Naive thymus-derived CD4-positive, alpha-beta T cell (primary cell): ENCODE measurements around the gene TTC33. TPM values are rescaled to one million over a fixed set of nuclear protein-coding genes. Genes with fewer than 3 reads are reported as not detected.

Source experiments
- ATAC-seq: fragments of 150-1000 bp; cut with Tn5 transposase; 2 replicates; pipeline ENCODE4 v1.10.0; 2021; ENCODE audit warnings: mild to moderate bottlenecking, moderate library complexity
- CTCF ChIA-PET: fragments of 350-600 bp; sonication (Branson Sonifier 250); formaldehyde crosslinking; loops from one replicate; lab custom pipeline; 2021; ENCODE audit warnings: antibody characterized with exemption; lab: Charles Lee
- POLR2A ChIA-PET: fragments of 350-600 bp; sonication (Branson Sonifier 250); formaldehyde crosslinking; loops from one replicate; lab custom pipeline; 2021; ENCODE audit warnings: antibody characterized with exemption, inconsistent platforms; lab: Charles Lee
- DNase-seq, 9 donors: peaks; one replicate each; pipeline versions ENCODE4 v3.0.0 to v3.0.0-alpha.2; 2020 to 2022; ENCODE audit warnings: mixed read lengths in 1 of 9
- H3K27ac ChIP-seq: one replicate; pipeline ENCODE4 v1.7.0; 2013; ENCODE audit warnings: mild to moderate bottlenecking, low read depth, low read length, moderate library complexity
- H3K27me3 ChIP-seq, 2 donors: one replicate each; pipeline ENCODE4 v1.7.0; 2013; ENCODE audit warnings: low read length in 2 of 2, mild to moderate bottlenecking in 2 of 2, moderate library complexity in 2 of 2; ENCODE audit not compliant: control insufficient read depth in 2 of 2, insufficient read depth in 2 of 2
- H3K36me3 ChIP-seq, 3 experiments: 1 replicate in 2 of 3; 2 replicates in 1 of 3; pipeline ENCODE4 v1.7.0; 2013; ENCODE audit warnings: low read length in 3 of 3, mild to moderate bottlenecking in 3 of 3, moderate library complexity in 1 of 3; ENCODE audit not compliant: insufficient read depth in 3 of 3, control insufficient read depth in 2 of 3
- H3K4me1 ChIP-seq, 2 donors: one replicate each; pipeline ENCODE4 v1.7.0; 2013; ENCODE audit warnings: low read length in 2 of 2, mild to moderate bottlenecking in 2 of 2, moderate library complexity in 1 of 2; ENCODE audit not compliant: control insufficient read depth in 2 of 2, insufficient read depth in 2 of 2
- H3K4me3 ChIP-seq: 2 replicates; pipeline ENCODE4 v1.7.0; 2013; ENCODE audit warnings: mild to moderate bottlenecking, low read length
- H3K9me3 ChIP-seq, 3 experiments: 1 replicate in 2 of 3; 2 replicates in 1 of 3; pipeline ENCODE4 v1.7.0; 2013; ENCODE audit warnings: low read length in 3 of 3; ENCODE audit not compliant: control insufficient read depth in 2 of 3
- H3K27ac Mint-ChIP-seq, 9 donors: one replicate each; pipeline ENCODE4 v1.8.0; 2020 to 2022; ENCODE audit warnings: mixed read lengths in 9 of 9, mild to moderate bottlenecking in 8 of 9, moderate library complexity in 5 of 9, inconsistent platforms in 2 of 9
- H3K27me3 Mint-ChIP-seq, 5 donors: one replicate each; pipeline ENCODE4 v1.8.0; 2021 to 2022; ENCODE audit warnings: mixed read lengths in 5 of 5, mild to moderate bottlenecking in 1 of 5
- H3K36me3 Mint-ChIP-seq, 5 donors: one replicate each; pipeline ENCODE4 v1.8.0; 2020 to 2022; ENCODE audit warnings: mixed read lengths in 5 of 5, mild to moderate bottlenecking in 3 of 5, inconsistent platforms in 1 of 5
- H3K4me1 Mint-ChIP-seq, 7 donors: one replicate each; pipeline ENCODE4 v1.8.0; 2020 to 2022; ENCODE audit warnings: mixed read lengths in 7 of 7, mild to moderate bottlenecking in 3 of 7, inconsistent platforms in 1 of 7
- H3K4me3 Mint-ChIP-seq, 10 donors: one replicate each; pipeline ENCODE4 v1.8.0; 2020 to 2022; ENCODE audit warnings: mild to moderate bottlenecking in 10 of 10, mixed read lengths in 10 of 10, moderate library complexity in 6 of 10, inconsistent platforms in 2 of 10
- H3K9me3 Mint-ChIP-seq, 11 donors: one replicate each; pipeline ENCODE4 v1.8.0; 2020 to 2022; ENCODE audit warnings: mixed read lengths in 11 of 11, mild to moderate bottlenecking in 4 of 11, inconsistent platforms in 1 of 11, moderate library complexity in 1 of 11
- intact Hi-C, 2 donors: fragments of 100-400 bp; cut with micrococcal nuclease; formaldehyde crosslinking; loops; one replicate each; pipeline ENCODE4 v1.15.1; 2023
- polyA plus RNA-seq, 2 donors: library from polyadenylated mRNA; unstranded; fragments of 300-500 nt; fragmentation: Illumina TruSeq; gene quantifications; one replicate each; pipeline ENCODE4 v1.2.3, GENCODE V29; 2021
- total RNA-seq, 6 experiments: library from RNA in 5 of 6; stranded (reverse) in 5 of 6; gene quantifications; 1 replicate in 5 of 6; 2 replicates in 1 of 6; pipeline ENCODE4 v1.2.3 and lab custom pipeline; 2021 to 2026

The TTC33 gene
- total and polyA plus RNA-seq, 7 experiments from 2014 or later = 7.0 to 19.0 (median 14.0) TPM

- Mint-ChIP-seq H3K4me1 (peaks cover 20 to 57% (median 48%) of the 10 kb centered on the region in 7 donors), H3K27ac (peak overlapping the region in 8 of 9 donors; percentile 60 to 94 (median 84)), H3K9me3 (peaks cover 0 to 10% (median 0%) of the 10 kb centered on the region in 11 donors), H3K36me3 (peaks cover 0 to 29% (median 0%) of the 10 kb centered on the region in 5 donors), H3K27me3 (no peaks in the 10 kb centered on the region), H3K4me3 (peak overlapping the region in 6 of 10 donors; percentile 31 to 73 (median 62))
- intact Hi-C loops = loop anchor here (1.0 to 2.0 kb wide), 8 partner anchors 7 to 212 kb away; no protein-coding TSS in a partner anchor
- Histone ChIP-seq H3K27ac (peak overlapping the region; percentile 50), H3K4me1 (peaks cover 23 to 25% of the 10 kb centered on the region in 2 donors), H3K36me3 (no peaks in the 10 kb centered on the region), H3K27me3 (no peaks in the 10 kb centered on the region), H3K4me3 (no peak overlapping the region), H3K9me3 (no peaks in the 10 kb centered on the region)
- no peak for ATAC-seq
- no peak for DNase-seq
- ChIA-PET CTCF (interaction anchor here (0.8 to 1.7 kb wide), 3 partner anchors 32 to 63 kb away, joined by 3 to 5 read pairs (median 3); no protein-coding TSS in a partner anchor), POLR2A (interaction anchor here (0.6 to 2.5 kb wide), 6 partner anchors 8 to 115 kb away, joined by 3 to 12 read pairs (median 3); partner anchors contain the start of gene PTGER4)
Measured at GRCh38 chr5:40622463-40623252, 133.1 kb downstream of the TTC33 start.

DNA sequence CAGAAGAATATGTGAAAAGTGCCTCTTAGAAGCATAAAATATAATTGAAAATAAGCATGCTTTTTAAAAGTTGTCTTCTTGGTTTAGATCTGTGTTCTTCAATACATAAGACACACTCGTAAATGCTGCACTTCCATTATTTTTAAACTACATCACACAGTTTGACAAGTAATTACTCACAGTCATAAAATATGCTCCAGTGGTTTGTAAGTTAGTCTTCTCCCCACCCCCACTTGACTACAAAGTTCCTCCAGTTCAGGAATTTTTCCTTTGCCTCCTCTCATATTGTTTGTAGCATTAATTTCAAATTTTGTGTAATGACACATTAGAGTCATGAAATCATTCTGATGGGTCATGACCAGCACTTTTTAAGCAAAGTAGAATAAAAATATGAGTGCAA is 136.3 kb downstream of the TTC33 start:
- Mint-ChIP-seq H3K27me3 (no peaks in the 10 kb centered on the region), H3K9me3 (peaks cover 0 to 6% (median 0%) of the 10 kb centered on the region in 11 donors), H3K4me3 (no peak overlapping the region), H3K36me3 (peaks cover 0 to 13% (median 5%) of the 10 kb centered on the region in 5 donors), H3K27ac (no peak overlapping the region), H3K4me1 (peaks cover 29 to 61% (median 53%) of the 10 kb centered on the region in 7 donors)
- Histone ChIP-seq H3K27ac (no peak overlapping the region), H3K36me3 (no peaks in the 10 kb centered on the region), H3K9me3 (no peaks in the 10 kb centered on the region), H3K27me3 (no peaks in the 10 kb centered on the region), H3K4me1 (peaks cover 23 to 34% of the 10 kb centered on the region in 2 donors), H3K4me3 (no peak overlapping the region)
- ATAC-seq (no peak), DNase-seq (no peak)
- ChIA-PET POLR2A (interaction anchor here (0.7 kb wide), 1 partner anchor 182 kb away, joined by 3 read pairs; no protein-coding TSS in a partner anchor), CTCF (no interaction called here)
- intact Hi-C loops = no loop called here

- no peak for ATAC-seq
- no peaks in the 10 kb centered on the region for H3K27me3 Mint-ChIP-seq
- peaks cover 0 to 11% (median 5%) of the 10 kb centered on the region in 5 donors for H3K36me3 Mint-ChIP-seq
- no peaks in the 10 kb centered on the region for H3K27me3 ChIP-seq
- intact Hi-C loops = no loop called here
- ChIA-PET POLR2A (interaction anchor here (0.7 to 1.5 kb wide), 2 partner anchors 33 to 182 kb away, joined by 3 to 5 read pairs; no protein-coding TSS in a partner anchor), CTCF (no interaction called here)
- H3K9me3 Mint-ChIP-seq = peaks cover 0 to 6% (median 0%) of the 10 kb centered on the region in 11 donors
- no peak overlapping the region for H3K4me3 Mint-ChIP-seq
- H3K36me3 ChIP-seq = no peaks in the 10 kb centered on the region
- DNase-seq = no peak
- H3K4me1 Mint-ChIP-seq = peaks cover 27 to 56% (median 48%) of the 10 kb centered on the region in 7 donors
- H3K4me3 ChIP-seq = no peak overlapping the region
- H3K9me3 ChIP-seq = no peaks in the 10 kb centered on the region
- no peak overlapping the region for H3K27ac ChIP-seq
- H3K27ac Mint-ChIP-seq = no peak overlapping the region
- H3K4me1 ChIP-seq = peaks cover 20 to 29% of the 10 kb centered on the region in 2 donors
Measured at GRCh38 chr5:40618926-40619325, 136.8 kb downstream of the TTC33 start.

DNA sequence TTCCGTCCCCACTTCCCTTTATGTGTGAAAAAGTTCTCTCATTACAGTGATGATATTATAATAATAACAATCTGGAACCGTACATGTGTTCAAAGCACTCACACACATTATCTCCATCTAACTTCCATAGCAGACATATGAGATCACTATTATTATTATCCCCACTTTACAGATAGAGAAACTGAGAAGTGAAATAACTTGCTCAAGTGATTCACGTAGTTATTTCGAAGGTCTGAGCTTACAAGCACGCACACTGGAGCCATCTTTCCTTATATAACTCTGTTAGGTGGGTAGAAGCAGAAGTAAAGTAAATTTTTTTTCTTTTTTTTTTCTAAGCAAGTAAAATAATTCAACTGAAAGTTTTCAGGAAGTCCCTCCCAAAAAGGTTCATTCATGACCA is 139.0 kb downstream of the TTC33 start:
- H3K4me1 Mint-ChIP-seq = peaks cover 16 to 41% (median 30%) of the 10 kb centered on the region in 7 donors
- H3K27me3 Mint-ChIP-seq = no peaks in the 10 kb centered on the region
- POLR2A ChIA-PET = no interaction called here
- intact Hi-C loops = no loop called here
- Histone ChIP-seq H3K4me1 (peaks cover 1 to 13% of the 10 kb centered on the region in 2 donors), H3K9me3 (no peaks in the 10 kb centered on the region), H3K36me3 (no peaks in the 10 kb centered on the region), H3K4me3 (no peak overlapping the region), H3K27ac (no peak overlapping the region), H3K27me3 (no peaks in the 10 kb centered on the region)
- peaks cover 0 to 14% (median 5%) of the 10 kb centered on the region in 5 donors for H3K36me3 Mint-ChIP-seq
- H3K4me3 Mint-ChIP-seq = peak overlapping the region in 2 of 10 donors; percentile 33 to 39
- no peak overlapping the region for H3K27ac Mint-ChIP-seq
- ATAC-seq (peak; percentile 42), DNase-seq (no peak)
- H3K9me3 Mint-ChIP-seq = peaks cover 0 to 6% (median 1%) of the 10 kb centered on the region in 11 donors
- CTCF ChIA-PET = no interaction called here

GRCh38 chr5:40615586-40616170 is 140.1 kb downstream of the TTC33 start:
- no peaks in the 10 kb centered on the region for H3K9me3 ChIP-seq
- H3K4me3 ChIP-seq = no peak overlapping the region
- ATAC-seq (peak; percentile 79), DNase-seq (peak in 6 of 9 donors; percentile 13 to 61 (median 38))
- peaks cover 15 to 39% (median 27%) of the 10 kb centered on the region in 7 donors for H3K4me1 Mint-ChIP-seq
- H3K27me3 Mint-ChIP-seq = no peaks in the 10 kb centered on the region
- H3K4me3 Mint-ChIP-seq = peak overlapping the region; percentile 18 to 68 (median 50)
- intact Hi-C loops = loop anchor here in 1 of 2 donors (1.0 kb wide), 2 partner anchors 8 to 205 kb away; no protein-coding TSS in a partner anchor
- H3K27me3 ChIP-seq = no peaks in the 10 kb centered on the region
- H3K9me3 Mint-ChIP-seq = peaks cover 0 to 6% (median 2%) of the 10 kb centered on the region in 11 donors
- peak overlapping the region; percentile 9 for H3K27ac ChIP-seq
- CTCF ChIA-PET = no interaction called here
- peaks cover 0 to 13% of the 10 kb centered on the region in 2 donors for H3K4me1 ChIP-seq
- H3K36me3 ChIP-seq = no peaks in the 10 kb centered on the region
- H3K36me3 Mint-ChIP-seq = peaks cover 3 to 17% (median 8%) of the 10 kb centered on the region in 5 donors
- H3K27ac Mint-ChIP-seq = peak overlapping the region in 8 of 9 donors; percentile 44 to 83 (median 76)
- POLR2A ChIA-PET = interaction anchor here (1.3 kb wide), 1 partner anchor 8 kb away, joined by 3 read pairs; no protein-coding TSS in a partner anchor

DNA sequence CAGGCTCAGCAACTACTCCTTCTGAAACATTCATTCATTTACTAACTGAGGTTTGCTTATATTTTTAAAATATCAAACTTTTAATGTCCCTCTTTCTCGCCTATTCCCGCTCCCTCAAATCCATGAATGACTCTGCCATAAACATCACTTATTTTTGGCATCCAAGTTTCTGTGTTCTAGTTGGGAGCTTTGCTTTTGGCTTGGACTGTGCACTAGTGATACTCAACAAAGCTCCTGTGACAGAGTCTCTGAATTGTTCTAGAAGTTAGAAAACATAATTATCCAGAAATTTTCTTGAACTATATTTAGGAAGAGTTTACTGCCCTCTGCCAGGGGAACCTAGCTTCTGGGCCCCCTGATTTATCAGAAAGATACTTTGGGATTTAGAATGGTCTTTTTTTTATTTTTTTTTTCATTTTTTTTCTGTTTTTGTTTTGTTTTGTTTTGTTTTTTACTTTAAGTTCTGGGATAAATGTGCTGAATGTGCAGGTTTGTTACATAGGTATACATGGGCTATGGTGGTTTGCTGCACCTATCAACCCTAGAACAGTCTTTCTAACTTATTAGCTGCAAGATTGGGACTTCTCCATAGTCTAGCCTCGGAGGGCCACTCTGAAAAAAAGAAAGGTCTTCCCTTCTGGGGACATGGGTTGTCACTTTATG is 140.7 kb downstream of the TTC33 start:
- CTCF ChIA-PET = interaction anchor here (0.7 kb wide), 1 partner anchor 58 kb away, joined by 3 read pairs; no protein-coding TSS in a partner anchor
- Histone ChIP-seq H3K27me3 (no peaks in the 10 kb centered on the region), H3K4me3 (no peak overlapping the region), H3K9me3 (no peaks in the 10 kb centered on the region), H3K36me3 (no peaks in the 10 kb centered on the region), H3K4me1 (peaks cover 0 to 13% of the 10 kb centered on the region in 2 donors), H3K27ac (peak overlapping the region; percentile 9)
- Mint-ChIP-seq H3K4me1 (peaks cover 15 to 34% (median 21%) of the 10 kb centered on the region in 7 donors), H3K27me3 (no peaks in the 10 kb centered on the region), H3K9me3 (peaks cover 0 to 6% (median 2%) of the 10 kb centered on the region in 11 donors), H3K4me3 (peak overlapping the region in 9 of 10 donors; percentile 21 to 68 (median 52)), H3K27ac (peak overlapping the region in 8 of 9 donors; percentile 44 to 83 (median 76)), H3K36me3 (peaks cover 3 to 14% (median 8%) of the 10 kb centered on the region in 5 donors)
- POLR2A ChIA-PET = interaction anchor here (1.3 kb wide), 1 partner anchor 8 kb away, joined by 3 read pairs; no protein-coding TSS in a partner anchor
- intact Hi-C loops = loop anchor here in 1 of 2 donors (1.0 kb wide), 2 partner anchors 8 to 205 kb away; no protein-coding TSS in a partner anchor
- DNase-seq (no peak), ATAC-seq (no peak)
